PFSK-1 (cell line): ENCODE measurements around the gene COL12A1.

Experiments
- FOXP2 ChIP-seq: optimal IDR thresholded peaks from 2 replicates; pipeline ENCODE3; 2011; ENCODE audit warnings: borderline replicate concordance, control low read depth, inconsistent platforms; ENCODE audit not compliant: insufficient read depth; ENCODE audit errors: extremely low read length, extremely low read depth
- POLR2AphosphoS5 ChIP-seq: IDR thresholded peaks from 2 replicates; pipeline ENCODE4 v1.6.1; 2012; ENCODE audit warnings: low read depth, mild to moderate bottlenecking, control low read depth, low read length, moderate library complexity
- SIN3A ChIP-seq: IDR thresholded peaks from 2 replicates; pipeline ENCODE4 v1.6.1; 2012; ENCODE audit warnings: mild to moderate bottlenecking, low read length, moderate library complexity, borderline replicate concordance; ENCODE audit not compliant: insufficient read depth
- TAF1 ChIP-seq: IDR thresholded peaks from 2 replicates; pipeline ENCODE4 v1.6.1; 2012; ENCODE audit warnings: low read length, control low read depth, borderline replicate concordance; ENCODE audit not compliant: insufficient read depth
- TF ChIP-seq, protein P1 (sequence below), 2 experiments: IDR thresholded peaks; 2 replicates each; pipeline versions ENCODE4 v1.6.1 to v1.8.0; 2011 to 2012; ENCODE audit warnings: low read depth in 2 of 2, low read length in 2 of 2, control low read depth in 1 of 2, inconsistent platforms in 1 of 2, mild to moderate bottlenecking in 1 of 2, moderate library complexity in 1 of 2; ENCODE audit not compliant: insufficient read depth in 1 of 2

DNA sequence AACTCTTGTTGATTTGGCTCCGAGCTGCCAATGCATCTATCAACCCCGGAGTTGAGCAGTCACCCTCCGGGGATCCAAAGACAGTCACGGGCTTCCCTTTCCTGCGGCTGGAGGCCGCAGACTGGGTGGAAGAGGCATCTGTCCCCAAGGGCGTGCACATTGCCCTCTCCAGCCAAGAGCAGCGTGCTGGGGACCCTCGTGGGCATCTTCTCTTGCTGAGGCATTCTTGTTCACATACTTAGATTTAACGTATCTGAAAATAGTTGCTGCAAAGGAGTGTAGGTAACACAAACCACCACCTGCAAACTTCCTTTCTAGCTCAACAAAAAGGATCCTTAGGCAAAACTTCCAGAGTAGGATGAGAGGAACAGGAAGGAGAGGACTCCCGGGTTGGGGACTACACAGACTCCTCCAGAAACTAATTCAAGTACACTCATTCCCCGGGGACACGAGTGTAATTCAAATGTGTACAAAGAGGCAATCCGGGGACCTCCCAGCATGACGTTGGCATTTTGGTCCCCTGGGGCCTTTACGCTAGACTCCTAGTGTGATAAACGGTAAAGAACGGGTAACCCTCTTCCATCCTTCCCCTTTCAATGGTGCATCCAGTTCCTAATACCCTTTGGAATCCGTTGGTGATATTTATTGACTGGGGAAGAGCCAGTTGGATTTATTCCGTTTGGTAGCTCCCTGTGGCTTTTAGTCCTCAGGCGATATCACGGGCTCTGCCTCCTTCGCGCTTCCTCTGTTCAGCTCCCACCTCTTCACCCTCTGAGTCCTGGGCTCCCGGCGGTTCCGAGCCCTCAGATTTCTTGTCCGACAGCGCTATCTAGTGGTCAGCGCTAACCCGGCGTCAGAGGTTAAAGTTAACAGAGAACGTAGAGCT lies 2.7 kb upstream of the COL12A1 start:
- TF ChIP-seq POLR2AphosphoS5, result no peak
- no peak for TF ChIP-seq SIN3A
- TF ChIP-seq, protein P1, sequence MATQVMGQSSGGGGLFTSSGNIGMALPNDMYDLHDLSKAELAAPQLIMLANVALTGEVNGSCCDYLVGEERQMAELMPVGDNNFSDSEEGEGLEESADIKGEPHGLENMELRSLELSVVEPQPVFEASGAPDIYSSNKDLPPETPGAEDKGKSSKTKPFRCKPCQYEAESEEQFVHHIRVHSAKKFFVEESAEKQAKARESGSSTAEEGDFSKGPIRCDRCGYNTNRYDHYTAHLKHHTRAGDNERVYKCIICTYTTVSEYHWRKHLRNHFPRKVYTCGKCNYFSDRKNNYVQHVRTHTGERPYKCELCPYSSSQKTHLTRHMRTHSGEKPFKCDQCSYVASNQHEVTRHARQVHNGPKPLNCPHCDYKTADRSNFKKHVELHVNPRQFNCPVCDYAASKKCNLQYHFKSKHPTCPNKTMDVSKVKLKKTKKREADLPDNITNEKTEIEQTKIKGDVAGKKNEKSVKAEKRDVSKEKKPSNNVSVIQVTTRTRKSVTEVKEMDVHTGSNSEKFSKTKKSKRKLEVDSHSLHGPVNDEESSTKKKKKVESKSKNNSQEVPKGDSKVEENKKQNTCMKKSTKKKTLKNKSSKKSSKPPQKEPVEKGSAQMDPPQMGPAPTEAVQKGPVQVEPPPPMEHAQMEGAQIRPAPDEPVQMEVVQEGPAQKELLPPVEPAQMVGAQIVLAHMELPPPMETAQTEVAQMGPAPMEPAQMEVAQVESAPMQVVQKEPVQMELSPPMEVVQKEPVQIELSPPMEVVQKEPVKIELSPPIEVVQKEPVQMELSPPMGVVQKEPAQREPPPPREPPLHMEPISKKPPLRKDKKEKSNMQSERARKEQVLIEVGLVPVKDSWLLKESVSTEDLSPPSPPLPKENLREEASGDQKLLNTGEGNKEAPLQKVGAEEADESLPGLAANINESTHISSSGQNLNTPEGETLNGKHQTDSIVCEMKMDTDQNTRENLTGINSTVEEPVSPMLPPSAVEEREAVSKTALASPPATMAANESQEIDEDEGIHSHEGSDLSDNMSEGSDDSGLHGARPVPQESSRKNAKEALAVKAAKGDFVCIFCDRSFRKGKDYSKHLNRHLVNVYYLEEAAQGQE (IDR thresholded peaks at IDR 0.05; ENCODE audit: insufficient read depth in 1 of 2, low read depth in 2 of 2, low read length in 2 of 2), result no peak
- TF ChIP-seq TAF1, result no peak
- TF ChIP-seq FOXP2, result no peak
